Stimulated activated CD8-positive, alpha-beta memory T cell treated with anti-CD3 and anti-CD28 coated beads, Interleukin-15, amount 100 ng/mL, for 24 hours (primary cell): Measurements from ENCODE around the gene POLE2.
"Not testable (repeated sequence)": the region's sequence is repeated elsewhere in the genome, so short reads cannot be mapped to it uniquely, and the experiment has no call there.

ENCODE experiments used
- DNase-seq: peaks from one replicate; pipeline ENCODE4 v3.0.0-alpha.2; 2020; ENCODE audit warnings: low read depth

POLE2 gene

DNA sequence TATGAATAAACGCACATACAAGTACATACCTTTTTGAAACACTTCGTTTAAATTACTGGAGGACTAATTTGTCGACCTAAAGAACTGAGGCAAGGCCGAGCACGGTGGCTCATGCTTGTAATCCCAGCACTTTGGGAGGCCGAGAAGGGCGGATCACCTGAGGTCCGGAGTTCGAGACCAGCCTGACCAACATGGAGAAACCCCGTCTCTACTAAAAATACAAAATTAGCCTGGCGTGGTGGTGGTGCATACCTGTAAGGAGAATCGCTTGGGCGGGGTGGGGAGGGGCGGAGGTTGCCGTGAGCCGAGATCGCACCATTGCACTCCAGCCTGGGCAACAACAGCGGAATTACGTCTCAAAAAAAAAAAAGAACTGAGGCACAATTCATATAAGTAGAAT is 68.7 kb downstream of the POLE2 start:
- DNase-seq: not testable (repeated sequence)

DNA sequence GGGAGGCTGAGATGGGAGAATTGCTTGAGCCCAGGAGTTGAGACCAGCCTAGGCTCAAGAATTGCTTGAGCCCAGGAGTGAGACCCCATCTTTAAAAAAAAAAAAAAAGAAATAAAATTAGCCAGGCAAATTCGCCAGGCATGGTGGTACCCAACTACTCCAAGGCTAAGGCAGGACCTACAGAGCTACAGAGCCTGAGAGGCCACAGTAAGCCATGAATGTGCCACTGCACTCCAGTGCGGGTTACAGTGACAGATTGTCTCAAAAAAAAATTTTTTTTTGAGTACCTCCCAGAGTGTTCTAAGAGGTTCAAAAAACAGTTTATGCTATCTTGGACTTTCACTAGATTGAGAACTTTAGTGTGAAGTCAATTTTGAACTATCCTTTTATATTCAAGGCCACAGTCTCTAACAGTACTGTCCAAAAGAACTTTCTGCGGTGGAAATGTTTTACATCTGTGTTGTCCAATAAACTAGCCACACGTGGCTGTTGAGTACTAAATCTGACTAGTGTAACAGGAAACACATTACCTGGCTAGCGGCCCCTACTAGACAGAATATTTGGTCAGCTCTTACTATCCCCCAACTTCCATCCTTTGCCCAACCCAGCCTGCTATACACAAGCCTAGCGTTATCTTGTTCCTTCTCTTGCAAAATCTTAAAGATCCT is 70.0 kb downstream of the POLE2 start:
- DNase-seq: no peak

- DNase-seq: no peak
Observed at GRCh38 chr14:49615776-49616175, 72.2 kb downstream of the POLE2 start.

- DNase-seq: no peak
Observed at GRCh38 chr14:49614196-49614595, 73.8 kb downstream of the POLE2 start.

GRCh38 chr14:49612671-49613070 is 75.3 kb downstream of the POLE2 start:
- DNase-seq: no peak

- no peak for DNase-seq
Observed at GRCh38 chr14:49612251-49612650, 75.8 kb downstream of the POLE2 start.

GRCh38 chr14:49607583-49607982 is 80.4 kb downstream of the POLE2 start:
- no peak for DNase-seq

DNA sequence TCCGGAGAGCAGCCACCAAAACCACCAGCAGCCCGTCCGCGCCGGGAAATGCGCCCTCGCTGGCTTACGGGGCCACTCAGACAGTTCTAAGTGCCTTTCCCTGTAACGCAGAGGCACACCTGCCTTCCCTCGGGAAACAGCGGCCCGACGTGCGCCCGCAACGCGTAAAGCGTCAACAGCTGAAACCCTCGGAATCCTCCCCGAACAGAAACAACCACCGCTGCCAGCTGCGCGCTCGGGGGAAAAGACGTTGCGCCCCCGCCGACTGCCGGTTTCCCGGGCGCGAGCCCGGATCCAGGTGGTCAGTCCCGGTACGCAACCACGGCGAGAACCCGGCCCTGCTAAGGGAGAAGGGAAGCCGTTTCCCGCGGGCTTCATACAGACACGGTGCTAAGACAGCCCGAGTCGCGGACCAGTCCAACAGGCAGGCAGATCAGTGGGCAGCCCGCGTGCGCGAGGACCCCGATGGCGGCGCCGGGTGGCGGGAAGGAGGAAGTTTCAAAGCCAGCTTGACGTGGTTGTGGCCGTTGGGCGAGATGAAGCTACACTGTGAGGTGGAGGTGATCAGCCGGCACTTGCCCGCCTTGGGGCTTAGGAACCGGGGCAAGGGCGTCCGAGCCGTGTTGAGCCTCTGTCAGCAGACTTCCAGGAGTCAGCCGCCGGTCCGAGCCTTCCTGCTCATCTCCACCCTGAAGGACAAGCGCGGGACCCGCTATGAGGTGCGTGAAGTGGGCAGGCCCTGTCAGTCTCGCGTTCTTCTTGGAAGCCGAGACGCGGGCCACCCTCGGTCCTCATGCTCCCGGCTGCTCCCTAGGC is 89.3 kb downstream of the POLE2 start, which contains the start of gene LRR1:
LRR1 (plus strand) TSS at position 456 of the 816 bp plus-strand sequence; CDS start at position 537, 81 bp downstream.
- peak; percentile 68 for DNase-seq

DNA sequence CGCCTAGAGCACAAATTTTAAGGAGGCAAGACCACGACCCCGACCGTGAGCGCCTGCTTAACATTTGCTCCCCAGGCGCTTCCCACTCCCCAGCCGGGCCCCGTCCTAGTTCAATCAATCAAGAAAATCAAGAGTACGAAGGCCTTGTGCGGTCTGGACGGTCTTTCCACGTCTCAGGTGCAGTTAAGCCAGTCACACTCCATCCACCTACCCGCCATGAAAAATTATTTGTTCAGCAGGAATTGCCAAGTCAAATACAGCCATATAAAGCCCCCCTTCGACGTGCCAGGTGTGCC is 89.9 kb downstream of the POLE2 start:
- no peak for DNase-seq

GRCh38 chr14:49594347-49595091 is 93.5 kb downstream of the POLE2 start:
- DNase-seq: no peak
